ENCODE data around the gene DOCK11. TPM values are rescaled to one million over a fixed set of nuclear protein-coding genes. Genes with fewer than 3 reads are reported as not detected.

The DOCK11 gene
- total and polyA plus RNA-seq, 2 of the 4 experiments (the other 2 are of a cell fraction), result 3.9 to 13.1 TPM

- no peak overlapping the region for H4K5ac ChIP-seq (ENCODE audit: low read depth, low read length)
- no TSS peak for BruUV-seq (replicated peaks)
- H3K4me2 ChIP-seq (ENCODE audit: low read depth, low read length), result no peak overlapping the region
- no peak overlapping the region for H2AFZ ChIP-seq (replicated peaks; ENCODE audit: low read length, poor library complexity)
- intact Hi-C loops (cut with micrococcal nuclease) (no loop called here), in situ Hi-C loops (cut with MboI; ENCODE audit: low sequenced_read_pairs) (no loop called here), dilution Hi-C loops (cut with HindIII; ENCODE audit: low sequenced_read_pairs, unreplicated experiment) (no loop called here)
- H2BK120ac ChIP-seq (ENCODE audit: low read depth, low read length), result no peak overlapping the region
- no peaks in the 10 kb centered on the region; the same call in 1 of the 2 replicates for H3K27me3 ChIP-seq (ENCODE audit: control insufficient read depth, insufficient read depth, low read length)
- TF ChIP-seq RAD21 (IDR thresholded peaks at IDR 0.05; ENCODE audit: low read length), result no peak
- no peak for TF ChIP-seq NFE2L2 (IDR thresholded peaks at IDR 0.05; ENCODE audit: low read depth, low read length)
- TF ChIP-seq CHD1 (IDR thresholded peaks at IDR 0.05; ENCODE audit: low read depth, low read length), result no peak
- no peak for TF ChIP-seq RFX5 (IDR thresholded peaks at IDR 0.05; ENCODE audit: low read depth, low read length)
- no peak for TF ChIP-seq MAZ (IDR thresholded peaks at IDR 0.05; ENCODE audit: borderline replicate concordance, low read depth, low read length)
- TF ChIP-seq FOS (IDR thresholded peaks at IDR 0.05; ENCODE audit: low read depth, low read length), result no peak
- TF ChIP-seq MAFK (IDR thresholded peaks at IDR 0.05; ENCODE audit: low read depth, low read length), result no peak
- TF ChIP-seq, protein P1, sequence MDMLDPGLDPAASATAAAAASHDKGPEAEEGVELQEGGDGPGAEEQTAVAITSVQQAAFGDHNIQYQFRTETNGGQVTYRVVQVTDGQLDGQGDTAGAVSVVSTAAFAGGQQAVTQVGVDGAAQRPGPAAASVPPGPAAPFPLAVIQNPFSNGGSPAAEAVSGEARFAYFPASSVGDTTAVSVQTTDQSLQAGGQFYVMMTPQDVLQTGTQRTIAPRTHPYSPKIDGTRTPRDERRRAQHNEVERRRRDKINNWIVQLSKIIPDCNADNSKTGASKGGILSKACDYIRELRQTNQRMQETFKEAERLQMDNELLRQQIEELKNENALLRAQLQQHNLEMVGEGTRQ (IDR thresholded peaks at IDR 0.05; ENCODE audit: low read depth, low read length), result no peak
- WGBS, 2 experiments (ENCODE audit: extremely low coverage in 2 of 2, insufficient read length in 1 of 2), result no CpG with 5 or more reads among the region's 4 CpGs
- no peak overlapping the region for H4K8ac ChIP-seq (ENCODE audit: low read depth in 2 of 2, low read length in 2 of 2)
- H2BK5ac ChIP-seq (ENCODE audit: low read depth, low read length, poor library complexity, severe bottlenecking), result no peak overlapping the region
- H4K91ac ChIP-seq (ENCODE audit: insufficient read depth, low read depth, low read length), result no peak overlapping the region
- DNase-seq (no peak), ATAC-seq (ENCODE audit: low read depth) (no peak)
- H3K36me3 ChIP-seq (ENCODE audit: control insufficient read depth, insufficient read depth, low read length), result peaks cover 4% of the 10 kb centered on the region; the same call in 1 of the 2 replicates
- H3K18ac ChIP-seq (ENCODE audit: low read depth, low read length), result no peak overlapping the region
- H3K4ac ChIP-seq (ENCODE audit: low read depth, low read length), result no peak overlapping the region
- no peaks in the 10 kb centered on the region for H3K79me1 ChIP-seq (ENCODE audit: low read depth in 1 of 2, low read length in 2 of 2)
- H3K4me3 ChIP-seq (ENCODE audit: insufficient read depth, low read depth, low read length), result no peak overlapping the region
- H3K14ac ChIP-seq (replicated peaks; ENCODE audit: low read depth, low read length), result no peak overlapping the region
- no peaks in the 10 kb centered on the region for H3K9me3 ChIP-seq (ENCODE audit: control insufficient read depth, insufficient read depth, low read length)
- ChIA-PET POLR2A (ENCODE audit: unreplicated experiment) (no interaction called here), CTCF (interaction anchor here (1.7 kb wide), 1 partner anchor 11 kb away, joined by 4 read pairs; no protein-coding TSS in a partner anchor)
- no peak overlapping the region for H3K23ac ChIP-seq (ENCODE audit: low read depth, low read length)
- H2BK20ac ChIP-seq (ENCODE audit: low read depth, low read length), result no peak overlapping the region
- no peaks in the 10 kb centered on the region; the same call in 1 of the 2 replicates for H4K20me1 ChIP-seq (ENCODE audit: insufficient read depth, low read length)
- H2AK9ac ChIP-seq (replicated peaks; ENCODE audit: low read depth, low read length, poor library complexity), result no peak overlapping the region
- no peaks in the 10 kb centered on the region for H3K4me1 ChIP-seq (ENCODE audit: control insufficient read depth, insufficient read depth, low read length)
- no peak overlapping the region for H3K9ac ChIP-seq (ENCODE audit: low read depth, low read length)
- no peak overlapping the region for H2BK15ac ChIP-seq (ENCODE audit: low read depth, low read length)
- no peak overlapping the region for H2AK5ac ChIP-seq (ENCODE audit: low read depth, low read length)
- H3K27ac ChIP-seq (ENCODE audit: insufficient read depth, low read length), result no peak overlapping the region
- no peaks in the 10 kb centered on the region for H3K9me1 ChIP-seq (ENCODE audit: insufficient read depth, low read length)
- H3K56ac ChIP-seq (ENCODE audit: extremely low read depth, insufficient read depth, low read length), result no peak overlapping the region
Measured at GRCh38 chrX:118632862-118633261, 137.2 kb downstream of the DOCK11 start.
